Heart left ventricle (tissue), 16 donors: ENCODE data around the gene ARHGEF33. TPM values are rescaled to one million over a fixed set of nuclear protein-coding genes. Genes with fewer than 3 reads are reported as not detected.
A peak's percentile ranks its signal among the peaks of the same experiment; 100 is the strongest.

Experiments used
- ATAC-seq, 4 donors: fragments of 200-7000 bp; cut with Tn5 transposase; one replicate each; pipeline ENCODE4 v1.9.1; 2020 to 2022; ENCODE audit warnings: moderate library complexity in 4 of 4, mild to moderate bottlenecking in 3 of 4, moderate number of reproducible peaks in 1 of 4
- DNase-seq, 5 donors: peaks; one replicate each; pipeline ENCODE4 v3.0.0-alpha.2; 2020
- H3K27ac ChIP-seq, 12 donors: fragments of 200-600 bp; sonication (generic) in 4 of 12; one replicate each; pipeline versions ENCODE4 v1.5.0 to v1.8.0; 2016 to 2022; ENCODE audit warnings: mild to moderate bottlenecking in 2 of 12
- H3K27me3 ChIP-seq, 9 donors: fragments of 200-600 bp; sonication (generic) in 2 of 9; one replicate each; pipeline versions ENCODE4 v1.5.1 to v1.8.0; 2016 to 2022; ENCODE audit warnings: mild to moderate bottlenecking in 3 of 9
- H3K36me3 ChIP-seq, 9 donors: fragments of 200-600 bp; sonication (generic) in 2 of 9; one replicate each; pipeline versions ENCODE4 v1.5.0 to v1.8.0; 2018 to 2022; ENCODE audit warnings: mild to moderate bottlenecking in 2 of 9
- H3K4me1 ChIP-seq, 12 donors: fragments of 200-600 bp; sonication (generic) in 4 of 12; one replicate each; pipeline versions ENCODE4 v1.5.0 to v1.8.0; 2016 to 2022; ENCODE audit warnings: mild to moderate bottlenecking in 3 of 12
- H3K4me3 ChIP-seq, 12 donors: fragments of 200-600 bp; sonication (generic) in 4 of 12; one replicate each; pipeline versions ENCODE4 v1.5.0 to v1.8.0; 2017 to 2022; ENCODE audit warnings: mild to moderate bottlenecking in 9 of 12, moderate library complexity in 4 of 12
- H3K9me3 ChIP-seq, 12 donors: fragments of 200-600 bp; sonication (generic) in 4 of 12; one replicate each; pipeline versions ENCODE4 v1.5.0 to v1.8.0; 2016 to 2022; ENCODE audit warnings: mild to moderate bottlenecking in 1 of 12
- CTCF ChIP-seq, 12 donors: fragments of 200-600 bp; sonication (generic) in 4 of 12; IDR thresholded peaks; one replicate each; pipeline versions ENCODE4 v1.5.0 to v1.8.0; 2018 to 2022; ENCODE audit warnings: antibody characterized with exemption in 12 of 12, mild to moderate bottlenecking in 5 of 12
- POLR2A ChIP-seq, 2 donors: fragments of 450-650 bp; IDR thresholded peaks; one replicate each; pipeline ENCODE4 v1.6.1; 2017; ENCODE audit warnings: antibody characterized with exemption in 2 of 2, mild to moderate bottlenecking in 2 of 2, moderate library complexity in 2 of 2
- WGBS, 4 donors: extraction: QIAGEN DNeasy Blood & Tissue Kit in 2 of 4; methylation state at CpG; one replicate each; pipeline versions ENCODE4 v1.1.5 to v1.1.7; 2013 to 2018; 5-methylcytosine and 5-hydroxymethylcytosine counted together
- intact Hi-C, 10 donors: fragments of 100-400 bp; cut with DNase I; formaldehyde crosslinking; loops; one replicate each; pipeline versions ENCODE4 v1.11.1 to v1.14.2; 2022
- polyA plus RNA-seq, 2 donors: library from polyadenylated mRNA; stranded (reverse); fragments of 200-250 nt; gene quantifications; one replicate each; pipeline ENCODE4 v1.2.3, GENCODE V29; 2013
- total RNA-seq, 9 donors: library from RNA; depleted of rRNA in 2 of 9; stranded (reverse); fragments of >200 nt in 2 of 9; fragmentation: NEBNext Ultra II Directional in 3 of 9; extraction: Animal tissue kit (Norgen Biotek cat#: 25700) in 3 of 9; gene quantifications; one replicate each; pipeline versions ENCODE4 v1.1.0 to v1.2.4, GENCODE V29; 2016 to 2023
- donor health status: ischemic (EF 13 %, LVEDD 7.1; RV severe dilation, severe dysfunction).
- donor health status: healthy with polysubstance abuse.
- donor health status: DM: no; HTN: yes; CAD: no.
- donor health status: DM: no; HTN: no; CAD: no.
- donor health status: ischemic (EF 25% LVEDD 6.9; RV normal size, moderate dysfunction).
- donor health status: ischemic (EF 25% LVEDD 5.7; RV mildly dilated, moderate dysfunction).
- donor health status: healthy.
- donor health status: DM: yes; HTN: yes; CAD: no.
- donor health status: ischemic (EF 35%, LVEDD 5.7; RV mildly dilated, moderate dysfunction).
- donor health status: nonischemic (EF 11% LVEDD 7.7; RV severe dilation, severe dysfunction).
- donor health status: DM: yes; HTN: yes; CAD: no.
- donor health status: PGD.
- donor health status: ischemic (EF 29% LVEDD 5.4; RV normal size, mild dysfunction).
- donor health status: nonischemic (EF 23%, LVEDD 6.1; RV moderate dilation, normal function).

ARHGEF33 gene
- total and polyA plus RNA-seq, 11 donors = 0.18 to 2.5 (median 0.31) TPM; not detected in 1

- H3K9me3 ChIP-seq = no peaks in the 10 kb centered on the region
- H3K36me3 ChIP-seq = no peaks in the 10 kb centered on the region
- DNase-seq (no peak), ATAC-seq (no peak)
- intact Hi-C loops = loop anchor here in 2 of 10 donors (5.0 to 10.0 kb wide), 3 partner anchors 113 to 276 kb away; no protein-coding TSS in a partner anchor
- no peaks in the 10 kb centered on the region for H3K4me1 ChIP-seq
- H3K27me3 ChIP-seq = no peaks in the 10 kb centered on the region
- TF ChIP-seq CTCF (IDR thresholded peaks at IDR 0.05) = no peak
- TF ChIP-seq POLR2A (IDR thresholded peaks at IDR 0.05) = no peak
- H3K4me3 ChIP-seq = no peak overlapping the region
- no peak overlapping the region for H3K27ac ChIP-seq
Measured at GRCh38 chr2:38951766-38952165, 62.1 kb downstream of the ARHGEF33 start.

GRCh38 chr2:38957972-38958371 lies 68.3 kb downstream of the ARHGEF33 start:
- Histone ChIP-seq H3K9me3 (no peaks in the 10 kb centered on the region), H3K4me1 (peaks cover 0 to 14% (median 7%) of the 10 kb centered on the region in 12 donors), H3K27ac (no peak overlapping the region), H3K4me3 (no peak overlapping the region), H3K36me3 (no peaks in the 10 kb centered on the region), H3K27me3 (no peaks in the 10 kb centered on the region)
- 93 to 99% (median 97%) methylated on average over 3 to 5 of the region's 5 CpGs for WGBS, 4 donors
- no peak for ATAC-seq
- TF ChIP-seq POLR2A (IDR thresholded peaks at IDR 0.05) (no peak), CTCF (IDR thresholded peaks at IDR 0.05) (no peak)
- intact Hi-C loops = loop anchor here in 2 of 10 donors (10.0 kb wide), 2 partner anchors 107 to 267 kb away; no protein-coding TSS in a partner anchor
- DNase-seq = no peak

- ATAC-seq (peak in 1 of 4 donors; percentile 4), DNase-seq (peak in 1 of 5 donors; percentile 26)
- H3K4me1 ChIP-seq = peaks cover 0 to 14% (median 7%) of the 10 kb centered on the region in 12 donors
- H3K27ac ChIP-seq = peak overlapping the region in 1 of 12 donors; percentile 55
- intact Hi-C loops = loop anchor here in 2 of 10 donors (10.0 kb wide), 2 partner anchors 105 to 265 kb away; no protein-coding TSS in a partner anchor
- TF ChIP-seq CTCF (IDR thresholded peaks at IDR 0.05) (no peak), POLR2A (IDR thresholded peaks at IDR 0.05) (no peak)
- WGBS, 4 donors = 77 to 83% (median 81%) methylated on average over 23 to 24 of the region's 24 CpGs
- H3K4me3 ChIP-seq = peak overlapping the region in 11 of 12 donors; percentile 2 to 66 (median 55)
- no peaks in the 10 kb centered on the region for H3K36me3 ChIP-seq
- H3K27me3 ChIP-seq = no peaks in the 10 kb centered on the region
- H3K9me3 ChIP-seq = no peaks in the 10 kb centered on the region
Measured at GRCh38 chr2:38959466-38959865, 69.8 kb downstream of the ARHGEF33 start.

GRCh38 chr2:38959938-38960608 lies 70.4 kb downstream of the ARHGEF33 start:
- intact Hi-C loops = loop anchor here in 2 of 10 donors (10.0 kb wide), 2 partner anchors 105 to 265 kb away; no protein-coding TSS in a partner anchor
- Histone ChIP-seq H3K27me3 (no peaks in the 10 kb centered on the region), H3K4me1 (peaks cover 0 to 14% (median 7%) of the 10 kb centered on the region in 12 donors), H3K9me3 (no peaks in the 10 kb centered on the region), H3K36me3 (no peaks in the 10 kb centered on the region), H3K4me3 (peak overlapping the region; percentile 2 to 66 (median 54)), H3K27ac (peak overlapping the region in 4 of 12 donors; percentile 24 to 55 (median 34))
- WGBS, 4 donors = 3 to 7% (median 5%) methylated on average over 70 to 97 of the region's 97 CpGs
- TF ChIP-seq POLR2A (IDR thresholded peaks at IDR 0.05) = no peak
- peak in 5 of 12 donors; percentile 6 to 33 (median 18) for TF ChIP-seq CTCF (IDR thresholded peaks at IDR 0.05)
- DNase-seq = peak; percentile 81 to 92 (median 82)
- ATAC-seq = peak; percentile 90 to 98 (median 97)
